ENCODE results near the gene THEM5.
A peak's percentile ranks its signal among the peaks of the same experiment; 100 is the strongest.

The THEM5 gene

GRCh38 chr1:151846062-151846568 is 7.4 kb downstream of the THEM5 start:
- TF ChIP-seq POLR2A (IDR thresholded peaks at IDR 0.05; ENCODE audit: low read depth, low read length) (no peak), POLR2AphosphoS5 (IDR thresholded peaks at IDR 0.05; ENCODE audit: low read depth, low read length) (no peak), TAF1 (IDR thresholded peaks at IDR 0.05; ENCODE audit: borderline replicate concordance, low read depth, low read length) (no peak)
- DNase-seq (ENCODE audit: insufficient read length), result no peak

GRCh38 chr1:151843398-151843797 is 10.1 kb downstream of the THEM5 start:
- no peak for FAIRE-seq
- no peak for DNase-seq (ENCODE audit: insufficient read length)
- TF ChIP-seq TAF1 (IDR thresholded peaks at IDR 0.05; ENCODE audit: borderline replicate concordance, low read depth, low read length), result no peak
- TF ChIP-seq POLR2AphosphoS5 (IDR thresholded peaks at IDR 0.05; ENCODE audit: low read depth, low read length), result no peak
- no peak for TF ChIP-seq POLR2A (IDR thresholded peaks at IDR 0.05; ENCODE audit: low read depth, low read length)

More at GRCh38 chr1:151846062-151846568, 7.4 kb downstream of the THEM5 start:
- FAIRE-seq, result no peak

GRCh38 chr1:151841141-151841540 is 12.4 kb downstream of the THEM5 start:
- no peak for DNase-seq (ENCODE audit: insufficient read length)
- TF ChIP-seq POLR2A (IDR thresholded peaks at IDR 0.05; ENCODE audit: low read depth, low read length) (no peak), TAF1 (IDR thresholded peaks at IDR 0.05; ENCODE audit: borderline replicate concordance, low read depth, low read length) (no peak), POLR2AphosphoS5 (IDR thresholded peaks at IDR 0.05; ENCODE audit: low read depth, low read length) (no peak)
- FAIRE-seq, result no peak

DNA sequence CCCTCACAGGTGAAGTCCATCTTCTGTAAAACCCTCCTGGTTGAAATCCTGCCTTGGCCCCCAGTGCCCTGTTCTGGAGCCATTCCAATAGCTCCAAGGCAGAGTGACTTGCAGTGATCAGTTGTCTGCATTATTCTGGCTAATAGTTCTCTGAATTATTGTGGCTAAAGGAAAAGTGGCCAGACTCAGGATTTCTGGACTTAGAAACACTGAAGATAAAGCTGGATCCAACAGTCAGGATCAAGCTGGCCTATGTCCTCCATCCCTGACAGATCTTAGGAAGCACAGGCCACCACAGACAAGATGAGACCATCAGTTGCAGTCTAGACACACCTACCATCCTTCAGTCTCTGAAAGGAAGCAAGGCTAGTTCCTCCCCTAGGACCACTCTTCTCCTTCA is 13.1 kb downstream of the THEM5 start:
- FAIRE-seq, result no peak
- TF ChIP-seq POLR2A (IDR thresholded peaks at IDR 0.05; ENCODE audit: low read depth, low read length), result no peak
- no peak for TF ChIP-seq POLR2AphosphoS5 (IDR thresholded peaks at IDR 0.05; ENCODE audit: low read depth, low read length)
- TF ChIP-seq TAF1 (IDR thresholded peaks at IDR 0.05; ENCODE audit: borderline replicate concordance, low read depth, low read length), result no peak

DNA sequence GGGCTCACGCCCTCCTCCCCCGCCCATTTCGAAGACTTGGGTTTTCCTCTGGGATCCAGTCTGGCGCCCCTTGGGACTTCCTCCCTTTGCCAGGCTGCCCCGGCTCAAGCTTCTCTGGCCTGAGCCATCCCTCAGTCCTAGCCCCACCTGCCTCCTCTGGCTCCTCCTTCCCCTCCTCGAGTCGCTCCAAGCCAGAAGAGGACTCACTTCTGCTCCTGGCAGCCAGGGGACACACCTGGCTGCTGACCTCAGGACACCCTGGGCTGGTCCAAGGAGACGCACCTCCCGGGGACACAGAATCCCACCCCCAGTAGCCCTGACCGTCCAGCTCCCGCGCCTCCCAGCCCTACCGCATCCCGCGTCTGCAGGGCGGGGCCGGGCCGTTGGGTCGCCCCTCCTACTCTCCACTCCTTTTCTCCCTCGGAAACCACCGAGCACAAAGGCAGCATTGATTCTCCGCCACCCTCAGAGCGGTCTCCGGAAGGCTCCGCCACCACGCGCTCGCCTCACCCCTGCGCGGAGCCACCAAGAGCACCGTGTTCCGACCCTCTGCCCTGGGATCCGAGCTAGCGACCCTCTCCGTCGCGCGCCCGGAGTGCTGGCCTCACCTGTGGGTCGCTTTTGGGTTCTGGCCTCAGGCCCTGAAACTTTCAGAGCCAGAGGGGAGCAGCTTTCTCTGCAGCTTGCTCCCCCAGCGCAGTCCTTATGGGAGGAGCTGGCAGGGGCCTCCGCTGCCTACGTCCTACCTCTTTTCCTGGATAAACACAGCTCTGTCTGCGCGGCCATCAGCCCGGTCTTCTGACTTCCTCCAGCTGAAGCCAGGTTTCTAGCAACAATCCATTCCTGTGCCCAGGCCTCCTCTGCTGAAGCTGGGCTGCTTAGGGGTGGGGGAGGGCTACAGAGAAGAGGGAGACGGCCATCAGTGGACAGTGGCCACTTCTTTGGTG is 13.8 kb downstream of the THEM5 start, which contains the start of gene C2CD4D:
C2CD4D (minus strand) TSS at position 364 of the 947 bp plus-strand sequence. CDS start 831 bp downstream, outside the sequence.
- DNase-seq (ENCODE audit: insufficient read length) (peak; percentile 53), FAIRE-seq (peak; percentile 67)
- TF ChIP-seq POLR2AphosphoS5 (IDR thresholded peaks at IDR 0.05; ENCODE audit: low read depth, low read length) (no peak), TAF1 (IDR thresholded peaks at IDR 0.05; ENCODE audit: borderline replicate concordance, low read depth, low read length) (no peak), POLR2A (IDR thresholded peaks at IDR 0.05; ENCODE audit: low read depth, low read length) (peak; percentile 45; the same call in 1 of the 2 replicates)

More for the DNA sequence above, 13.1 kb downstream of the THEM5 start:
- DNase-seq (ENCODE audit: insufficient read length), result no peak

DNA sequence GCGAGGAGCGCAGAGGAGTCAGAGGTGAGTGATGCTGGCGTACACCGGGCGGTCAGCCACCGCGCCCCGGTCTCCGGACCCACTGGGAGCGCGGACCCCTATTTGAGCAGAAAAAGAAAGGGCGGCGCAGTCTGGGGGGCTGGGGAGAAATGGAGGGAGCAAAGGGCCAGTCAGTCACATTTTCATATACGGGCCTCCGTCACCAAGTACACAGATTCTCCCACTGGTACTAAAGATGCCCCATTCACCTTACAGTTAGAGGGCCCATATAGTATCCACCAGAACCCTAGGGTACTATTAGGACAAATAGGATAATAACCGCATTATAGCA is 14.5 kb downstream of the THEM5 start:
- no peak for FAIRE-seq

GRCh38 chr1:151838222-151839081 is 15.1 kb downstream of the THEM5 start:
- FAIRE-seq, result peak; percentile 62
- DNase-seq (ENCODE audit: insufficient read length), result peak; percentile 58
- TF ChIP-seq POLR2A (IDR thresholded peaks at IDR 0.05; ENCODE audit: low read depth, low read length) (no peak), POLR2AphosphoS5 (IDR thresholded peaks at IDR 0.05; ENCODE audit: low read depth, low read length) (no peak), TAF1 (IDR thresholded peaks at IDR 0.05; ENCODE audit: borderline replicate concordance, low read depth, low read length) (no peak)

More for the DNA sequence above, 14.5 kb downstream of the THEM5 start:
- TF ChIP-seq TAF1 (IDR thresholded peaks at IDR 0.05; ENCODE audit: borderline replicate concordance, low read depth, low read length) (no peak), POLR2AphosphoS5 (IDR thresholded peaks at IDR 0.05; ENCODE audit: low read depth, low read length) (no peak), POLR2A (IDR thresholded peaks at IDR 0.05; ENCODE audit: low read depth, low read length) (no peak)
- no peak for DNase-seq (ENCODE audit: insufficient read length)

DNA sequence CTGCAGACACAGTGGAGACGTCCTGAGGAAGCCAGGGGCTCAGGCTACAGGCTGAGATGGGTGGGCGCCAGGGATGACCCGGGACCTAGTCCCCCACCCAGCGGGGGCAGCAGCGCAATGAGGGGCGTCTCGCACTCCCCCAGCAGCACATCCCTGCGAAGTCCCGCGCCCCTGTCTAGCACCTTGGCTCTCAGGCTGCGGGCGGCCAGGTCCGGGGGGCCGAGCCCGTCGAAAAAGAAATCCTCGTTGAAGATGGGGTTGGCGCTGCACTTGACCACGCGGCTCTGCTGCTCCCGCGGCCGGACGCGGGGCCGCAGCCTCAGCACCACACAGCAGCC is 15.7 kb downstream of the THEM5 start:
- FAIRE-seq, result no peak
- TF ChIP-seq TAF1 (IDR thresholded peaks at IDR 0.05; ENCODE audit: borderline replicate concordance, low read depth, low read length), result no peak
- DNase-seq (ENCODE audit: insufficient read length), result no peak

- FAIRE-seq, result no peak
- DNase-seq (ENCODE audit: insufficient read length), result no peak
- TF ChIP-seq POLR2A (IDR thresholded peaks at IDR 0.05; ENCODE audit: low read depth, low read length), result no peak
- TF ChIP-seq TAF1 (IDR thresholded peaks at IDR 0.05; ENCODE audit: borderline replicate concordance, low read depth, low read length), result no peak
Observed at GRCh38 chr1:151837197-151837596, 16.3 kb downstream of the THEM5 start.

DNA sequence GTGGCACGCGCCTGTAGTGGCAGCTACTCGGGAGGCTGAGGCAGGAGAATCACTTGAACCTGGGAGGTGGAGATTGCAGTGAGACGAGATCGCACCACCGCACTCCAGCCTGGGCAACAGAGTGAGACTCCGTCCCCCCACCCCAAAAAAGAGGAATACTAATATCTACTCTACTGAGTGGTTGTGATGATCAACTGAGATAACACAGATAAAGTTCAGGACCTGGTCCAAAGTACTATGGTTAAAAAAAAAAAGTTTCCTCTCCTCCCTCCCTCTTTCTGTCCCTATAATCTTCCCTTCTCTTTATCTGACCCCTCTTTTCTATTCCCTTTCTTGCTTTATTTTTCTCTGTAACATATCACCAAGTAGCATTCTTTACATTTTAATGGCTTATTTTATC is 17.9 kb downstream of the THEM5 start:
- FAIRE-seq (no peak), DNase-seq (ENCODE audit: insufficient read length) (no peak)
- TF ChIP-seq POLR2A (IDR thresholded peaks at IDR 0.05; ENCODE audit: low read depth, low read length) (no peak), POLR2AphosphoS5 (IDR thresholded peaks at IDR 0.05; ENCODE audit: low read depth, low read length) (no peak), TAF1 (IDR thresholded peaks at IDR 0.05; ENCODE audit: borderline replicate concordance, low read depth, low read length) (no peak)

DNA sequence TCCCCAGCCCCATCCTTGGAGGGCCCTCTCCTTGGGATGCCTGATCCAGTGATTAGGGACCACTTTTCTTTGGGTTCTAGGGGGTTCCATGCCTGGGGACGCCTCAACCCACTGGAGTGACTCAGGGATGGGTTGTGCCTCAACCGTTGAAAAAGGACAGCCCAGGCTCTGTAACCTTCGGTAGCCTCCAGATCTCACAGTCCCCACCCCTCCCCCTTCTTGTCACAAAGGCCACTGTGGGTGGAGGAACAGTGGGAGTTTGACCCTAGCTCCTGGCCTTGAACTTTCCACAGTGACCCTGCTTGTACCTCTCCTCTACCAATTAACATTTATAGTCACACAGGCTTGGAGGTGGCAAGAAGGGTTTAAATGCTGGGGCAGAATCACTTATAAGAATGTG is 19.3 kb downstream of the THEM5 start:
- TF ChIP-seq TAF1 (IDR thresholded peaks at IDR 0.05; ENCODE audit: borderline replicate concordance, low read depth, low read length), result no peak
- no peak for TF ChIP-seq POLR2A (IDR thresholded peaks at IDR 0.05; ENCODE audit: low read depth, low read length)
- TF ChIP-seq POLR2AphosphoS5 (IDR thresholded peaks at IDR 0.05; ENCODE audit: low read depth, low read length), result no peak
- no peak for FAIRE-seq
- no peak for DNase-seq (ENCODE audit: insufficient read length)

All from GM12892 (cell line).